GM18951 (cell line): ENCODE data around the gene DNER.
"Not testable (repeated sequence)": the region's sequence is repeated elsewhere in the genome, so short reads cannot be mapped to it uniquely, and the experiment has no call there.

ENCODE experiments used
- POLR2A ChIP-seq: IDR thresholded peaks from 4 replicates; pipeline ENCODE4 v1.6.1; 2011; ENCODE audit warnings: mild to moderate bottlenecking; ENCODE audit not compliant: insufficient read length, insufficient read depth; ENCODE audit errors: extremely low read depth
- in situ Hi-C: fragments of 300-500 bp; cut with MboI; formaldehyde crosslinking; loops from one replicate; pipeline ENCODE4 v1.12.0; 2022; ENCODE audit warnings: low sequenced_read_pairs, mixed read lengths, inconsistent platforms; ENCODE audit not compliant: unreplicated experiment

DNER gene

GRCh38 chr2:229641676-229642075, 72.7 kb downstream of the DNER start:
- no peak for TF ChIP-seq POLR2A
- in situ Hi-C loops, result no loop called here

- in situ Hi-C loops, result no loop called here
- TF ChIP-seq POLR2A, result no peak
Measured at GRCh38 chr2:229640636-229641035, 73.7 kb downstream of the DNER start.

GRCh38 chr2:229636571-229636970, 77.8 kb downstream of the DNER start:
- TF ChIP-seq POLR2A, result no peak
- in situ Hi-C loops, result no loop called here

GRCh38 chr2:229635371-229635680, 79.0 kb downstream of the DNER start:
- TF ChIP-seq POLR2A, result no peak
- in situ Hi-C loops, result no loop called here

- TF ChIP-seq POLR2A, result no peak
- in situ Hi-C loops, result no loop called here
Measured at GRCh38 chr2:229634601-229635370, 79.6 kb downstream of the DNER start.

- TF ChIP-seq POLR2A, result no peak
- in situ Hi-C loops, result no loop called here
Measured at GRCh38 chr2:229633556-229633955, 80.8 kb downstream of the DNER start.

- in situ Hi-C loops, result no loop called here
- TF ChIP-seq POLR2A, result no peak
Measured at GRCh38 chr2:229629039-229629438, 85.3 kb downstream of the DNER start.

GRCh38 chr2:229627728-229628127, 86.6 kb downstream of the DNER start:
- in situ Hi-C loops, result no loop called here
- TF ChIP-seq POLR2A, result no peak

GRCh38 chr2:229622495-229623355, 91.6 kb downstream of the DNER start:
- TF ChIP-seq POLR2A, result no peak
- in situ Hi-C loops, result no loop called here

- in situ Hi-C loops, result no loop called here
- TF ChIP-seq POLR2A, result no peak
Measured at GRCh38 chr2:229620759-229621158, 93.6 kb downstream of the DNER start.

GRCh38 chr2:229620289-229620688, 94.1 kb downstream of the DNER start:
- TF ChIP-seq POLR2A, result no peak
- in situ Hi-C loops, result no loop called here

GRCh38 chr2:229616433-229616832, 97.9 kb downstream of the DNER start:
- no peak for TF ChIP-seq POLR2A
- in situ Hi-C loops, result no loop called here

GRCh38 chr2:229614021-229614420, 100.3 kb downstream of the DNER start:
- in situ Hi-C loops, result not testable (repeated sequence)

- in situ Hi-C loops, result no loop called here
- TF ChIP-seq POLR2A, result no peak
Measured at GRCh38 chr2:229612384-229612971, 101.9 kb downstream of the DNER start.

- no peak for TF ChIP-seq POLR2A
- in situ Hi-C loops, result no loop called here
Measured at GRCh38 chr2:229611360-229611759, 103.0 kb downstream of the DNER start.
